Measurements from ENCODE around the gene GPR78.
"Not testable (repeated sequence)": the region's sequence is repeated elsewhere in the genome, so short reads cannot be mapped to it uniquely, and the experiment has no call there.

GPR78 gene

GRCh38 chr4:8630240-8630905 is 50.2 kb downstream of the GPR78 start:
- H3K4me3 ChIP-seq (ENCODE audit: insufficient read depth, low read depth, low read length); H3K4me1 ChIP-seq (ENCODE audit: control insufficient read depth, insufficient read depth, low read length); H3K27me3 ChIP-seq (ENCODE audit: control insufficient read depth, insufficient read depth, low read length, poor library complexity, severe bottlenecking); H3K27ac ChIP-seq (ENCODE audit: insufficient read depth, low read depth, low read length, poor library complexity, severe bottlenecking); H3K9me3 ChIP-seq (ENCODE audit: control insufficient read depth, low read length); H3K36me3 ChIP-seq (ENCODE audit: control insufficient read depth, insufficient read depth, low read length): not testable (repeated sequence)
- WGBS, 2 experiments = no CpG with 5 or more reads among the region's 29 CpGs

- 100% methylated on average over 2 to 3 of the region's 6 CpGs for WGBS, 2 experiments
- not testable (repeated sequence) for H3K36me3 ChIP-seq (ENCODE audit: control insufficient read depth, insufficient read depth, low read length)
These were observed 51.7 kb downstream of the GPR78 start for GRCh38 chr4:8631896-8632295.

DNA sequence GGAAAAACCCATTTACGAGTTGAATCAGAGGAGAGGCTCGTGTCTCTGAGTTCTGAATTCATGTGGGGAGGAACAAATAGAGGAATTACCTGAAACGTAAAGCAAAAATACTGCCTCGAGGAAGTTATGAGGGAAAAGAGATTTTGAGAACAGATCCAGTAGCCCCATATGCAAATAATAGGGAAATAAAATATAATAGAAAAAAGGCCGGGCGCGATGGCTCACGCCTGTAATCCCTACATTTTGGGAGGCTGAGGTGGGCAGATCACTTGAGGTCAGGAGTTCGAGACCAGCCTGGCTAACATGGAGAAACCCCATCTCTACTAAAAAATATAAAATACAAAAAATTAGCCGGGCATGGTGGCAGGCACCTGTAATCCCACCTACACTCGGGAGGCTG is 54.6 kb downstream of the GPR78 start:
- not testable (repeated sequence) for H3K27me3 ChIP-seq (ENCODE audit: control insufficient read depth, insufficient read depth, low read length, poor library complexity, severe bottlenecking); H3K9me3 ChIP-seq (ENCODE audit: control insufficient read depth, low read length); H3K27ac ChIP-seq (ENCODE audit: insufficient read depth, low read depth, low read length, poor library complexity, severe bottlenecking); H3K4me3 ChIP-seq (ENCODE audit: insufficient read depth, low read depth, low read length); H3K36me3 ChIP-seq (ENCODE audit: control insufficient read depth, insufficient read depth, low read length); H3K4me1 ChIP-seq (ENCODE audit: control insufficient read depth, insufficient read depth, low read length)
- 79 to 81% methylated on average over 4 of the region's 11 CpGs for WGBS, 2 experiments

More at GRCh38 chr4:8631896-8632295, 51.7 kb downstream of the GPR78 start:
- not testable (repeated sequence) for H3K9me3 ChIP-seq (ENCODE audit: control insufficient read depth, low read length); H3K4me3 ChIP-seq (ENCODE audit: insufficient read depth, low read depth, low read length); H3K27ac ChIP-seq (ENCODE audit: insufficient read depth, low read depth, low read length, poor library complexity, severe bottlenecking); H3K4me1 ChIP-seq (ENCODE audit: control insufficient read depth, insufficient read depth, low read length); H3K27me3 ChIP-seq (ENCODE audit: control insufficient read depth, insufficient read depth, low read length, poor library complexity, severe bottlenecking)

DNA sequence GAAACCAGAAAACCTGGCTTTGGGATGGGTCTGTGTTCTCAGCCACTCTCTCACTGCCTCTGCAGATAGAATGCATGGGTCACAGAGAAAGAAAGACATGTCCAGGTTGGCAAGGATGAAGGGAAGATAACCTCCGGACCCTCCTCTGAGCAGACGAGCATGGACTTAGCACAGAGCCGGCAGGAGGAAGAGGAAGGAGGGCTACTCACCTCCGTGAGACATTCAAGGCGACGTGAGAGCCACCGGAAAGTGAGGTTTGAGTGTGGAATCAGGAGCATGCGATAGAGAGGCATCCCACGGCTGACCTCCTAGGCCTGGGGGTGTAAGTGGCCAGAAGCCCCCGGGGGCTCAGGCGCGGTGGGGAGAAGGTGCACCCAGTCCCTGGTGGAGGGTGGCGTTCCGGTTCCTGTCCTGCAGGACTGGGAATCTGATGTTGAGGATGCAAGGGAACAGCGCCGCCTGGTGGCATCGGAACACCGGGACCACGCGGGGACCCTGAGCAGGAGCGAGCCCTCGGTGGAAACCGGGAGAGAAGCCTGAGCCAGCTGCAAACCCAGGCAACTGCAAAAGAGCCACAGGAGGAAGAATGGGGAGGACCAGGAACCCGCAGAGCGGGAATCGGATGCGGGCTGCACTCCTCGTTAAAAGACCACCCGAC is 55.8 kb downstream of the GPR78 start:
- H3K9me3 ChIP-seq (ENCODE audit: control insufficient read depth, low read length); H3K27me3 ChIP-seq (ENCODE audit: control insufficient read depth, insufficient read depth, low read length, poor library complexity, severe bottlenecking); H3K4me3 ChIP-seq (ENCODE audit: insufficient read depth, low read depth, low read length); H3K27ac ChIP-seq (ENCODE audit: insufficient read depth, low read depth, low read length, poor library complexity, severe bottlenecking); H3K36me3 ChIP-seq (ENCODE audit: control insufficient read depth, insufficient read depth, low read length); H3K4me1 ChIP-seq (ENCODE audit: control insufficient read depth, insufficient read depth, low read length): not testable (repeated sequence)
- WGBS, 2 experiments = no CpG with 5 or more reads among the region's 29 CpGs
